ENCODE data around the gene LRFN4.

DNA sequence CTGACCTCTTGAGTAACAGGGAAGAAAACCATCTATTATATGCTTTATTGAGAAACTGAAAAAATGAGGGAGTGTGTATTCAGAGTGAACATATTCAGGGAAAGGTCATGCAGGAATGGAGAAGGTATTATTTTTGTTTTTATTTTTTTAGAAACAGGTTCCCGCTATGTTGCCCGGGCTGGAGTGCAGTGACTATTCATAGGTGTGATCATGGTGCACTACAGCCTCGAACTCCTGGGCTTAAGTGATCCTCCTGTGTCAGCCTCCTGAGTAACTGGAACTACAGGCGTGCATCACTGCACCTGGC, 22.4 kb upstream of the LRFN4 start:
- TF ChIP-seq TAF1 (IDR thresholded peaks at IDR 0.05; ENCODE audit: low read depth) (no peak), EZH2 (IDR thresholded peaks at IDR 0.05; ENCODE audit: borderline replicate concordance, insufficient read depth, low read length, poor library complexity, severe bottlenecking) (no peak), CTCF (IDR thresholded peaks at IDR 0.05; ENCODE audit: poor library complexity, severe bottlenecking) (no peak), MXI1 (conservative IDR thresholded peaks at IDR 0.05; ENCODE audit: poor library complexity, severe bottlenecking) (no peak)
- TF ChIP-seq, protein P1, sequence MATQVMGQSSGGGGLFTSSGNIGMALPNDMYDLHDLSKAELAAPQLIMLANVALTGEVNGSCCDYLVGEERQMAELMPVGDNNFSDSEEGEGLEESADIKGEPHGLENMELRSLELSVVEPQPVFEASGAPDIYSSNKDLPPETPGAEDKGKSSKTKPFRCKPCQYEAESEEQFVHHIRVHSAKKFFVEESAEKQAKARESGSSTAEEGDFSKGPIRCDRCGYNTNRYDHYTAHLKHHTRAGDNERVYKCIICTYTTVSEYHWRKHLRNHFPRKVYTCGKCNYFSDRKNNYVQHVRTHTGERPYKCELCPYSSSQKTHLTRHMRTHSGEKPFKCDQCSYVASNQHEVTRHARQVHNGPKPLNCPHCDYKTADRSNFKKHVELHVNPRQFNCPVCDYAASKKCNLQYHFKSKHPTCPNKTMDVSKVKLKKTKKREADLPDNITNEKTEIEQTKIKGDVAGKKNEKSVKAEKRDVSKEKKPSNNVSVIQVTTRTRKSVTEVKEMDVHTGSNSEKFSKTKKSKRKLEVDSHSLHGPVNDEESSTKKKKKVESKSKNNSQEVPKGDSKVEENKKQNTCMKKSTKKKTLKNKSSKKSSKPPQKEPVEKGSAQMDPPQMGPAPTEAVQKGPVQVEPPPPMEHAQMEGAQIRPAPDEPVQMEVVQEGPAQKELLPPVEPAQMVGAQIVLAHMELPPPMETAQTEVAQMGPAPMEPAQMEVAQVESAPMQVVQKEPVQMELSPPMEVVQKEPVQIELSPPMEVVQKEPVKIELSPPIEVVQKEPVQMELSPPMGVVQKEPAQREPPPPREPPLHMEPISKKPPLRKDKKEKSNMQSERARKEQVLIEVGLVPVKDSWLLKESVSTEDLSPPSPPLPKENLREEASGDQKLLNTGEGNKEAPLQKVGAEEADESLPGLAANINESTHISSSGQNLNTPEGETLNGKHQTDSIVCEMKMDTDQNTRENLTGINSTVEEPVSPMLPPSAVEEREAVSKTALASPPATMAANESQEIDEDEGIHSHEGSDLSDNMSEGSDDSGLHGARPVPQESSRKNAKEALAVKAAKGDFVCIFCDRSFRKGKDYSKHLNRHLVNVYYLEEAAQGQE (IDR thresholded peaks at IDR 0.05; ENCODE audit: borderline replicate concordance): no peak

All from neural cell (in vitro differentiated cells).